T47D (cell line): ENCODE measurements around the gene GTF2IRD1.
"Not testable (repeated sequence)": the region's sequence is repeated elsewhere in the genome, so short reads cannot be mapped to it uniquely, and the experiment has no call there.

Experiments used
- DNase-seq, 2 experiments: peaks; one replicate each; pipeline versions ENCODE4 v3.0.0 to v3.0.0-alpha.2; 2011 to 2012; ENCODE audit warnings: low read depth in 1 of 2, low spot score in 1 of 2
- JUND ChIP-seq: IDR thresholded peaks from 2 replicates; pipeline ENCODE4 v1.6.1; 2012; ENCODE audit warnings: low read depth
- in situ Hi-C: cut with HindIII; loops from 2 replicates; pipeline ENCODE4 v1.10.0; 2016; ENCODE audit warnings: low sequenced_read_pairs, low pct_unique_long_range_greater_than_20kb

GTF2IRD1 gene

DNA sequence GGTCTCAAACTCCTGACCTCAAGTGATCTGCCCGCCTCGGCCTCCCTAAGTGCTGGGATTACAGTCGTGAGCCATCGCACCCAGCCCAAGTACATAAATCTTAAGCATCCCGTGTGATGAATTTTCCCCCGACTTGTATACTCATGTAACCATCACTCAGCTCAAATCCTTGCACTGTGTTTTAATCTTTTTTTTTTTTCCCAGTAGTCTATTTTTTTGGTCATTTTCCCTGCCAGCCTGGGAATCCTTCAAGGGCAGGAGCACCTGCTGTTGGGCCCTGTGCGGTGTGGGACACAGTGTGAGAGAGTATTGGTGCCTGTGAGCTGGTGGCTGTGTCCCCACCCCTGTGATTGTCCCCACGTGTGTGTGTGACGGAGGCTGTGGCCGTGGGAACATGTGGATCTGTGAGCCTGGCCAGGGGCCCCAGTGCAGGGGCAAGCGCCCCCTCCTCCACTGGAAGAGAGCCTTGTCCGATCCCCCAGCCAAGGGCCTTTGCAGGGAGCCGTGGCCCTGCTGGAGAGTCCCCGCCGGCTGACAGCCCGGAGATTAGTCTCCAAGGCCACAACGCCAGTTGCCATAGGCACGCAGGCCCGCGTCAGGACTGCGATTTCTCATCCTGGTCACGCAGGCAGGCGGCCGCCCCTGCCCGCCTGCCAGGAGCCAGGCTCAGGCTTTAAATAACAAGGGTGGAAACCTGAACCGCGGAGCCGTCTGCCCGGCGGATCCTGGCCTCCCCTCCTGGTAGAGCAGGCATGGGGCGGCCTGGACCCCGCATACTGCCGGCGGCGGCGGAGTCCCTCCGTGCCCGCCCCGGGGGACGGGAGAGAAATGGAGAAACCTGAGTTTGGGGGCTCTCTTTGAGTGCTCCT, 26.5 kb downstream of the GTF2IRD1 start:
- no peak for DNase-seq
- no peak for TF ChIP-seq JUND
- in situ Hi-C loops: no loop called here

DNA sequence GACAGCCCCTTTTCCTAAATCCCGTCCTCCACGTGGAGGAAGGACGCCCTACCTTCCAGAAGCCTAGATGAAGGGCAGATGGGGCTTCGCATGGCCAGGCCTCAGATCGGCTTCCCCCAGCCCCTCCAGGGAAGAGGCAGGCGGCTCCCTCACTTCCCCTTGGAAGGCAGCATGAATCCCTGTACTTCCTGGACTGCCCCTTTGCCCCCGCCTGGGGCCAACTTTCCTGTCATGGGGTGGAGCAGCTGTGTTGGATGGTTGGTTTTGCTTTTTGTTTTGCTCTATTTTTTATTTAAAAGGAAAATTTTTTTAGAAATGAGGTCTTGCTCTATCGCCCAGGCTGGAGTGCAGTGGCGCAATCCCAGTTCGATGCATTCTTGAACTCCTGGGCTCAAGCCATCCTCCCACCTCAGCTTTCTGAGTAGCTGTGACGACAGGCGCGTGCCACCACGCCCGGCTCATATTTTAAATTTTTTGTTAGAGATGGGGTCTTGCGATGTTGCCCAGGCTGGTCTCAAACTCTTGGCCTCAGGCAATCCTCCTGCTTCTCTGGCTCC, 27.2 kb downstream of the GTF2IRD1 start:
- in situ Hi-C loops: no loop called here
- TF ChIP-seq JUND: no peak
- no peak for DNase-seq

DNA sequence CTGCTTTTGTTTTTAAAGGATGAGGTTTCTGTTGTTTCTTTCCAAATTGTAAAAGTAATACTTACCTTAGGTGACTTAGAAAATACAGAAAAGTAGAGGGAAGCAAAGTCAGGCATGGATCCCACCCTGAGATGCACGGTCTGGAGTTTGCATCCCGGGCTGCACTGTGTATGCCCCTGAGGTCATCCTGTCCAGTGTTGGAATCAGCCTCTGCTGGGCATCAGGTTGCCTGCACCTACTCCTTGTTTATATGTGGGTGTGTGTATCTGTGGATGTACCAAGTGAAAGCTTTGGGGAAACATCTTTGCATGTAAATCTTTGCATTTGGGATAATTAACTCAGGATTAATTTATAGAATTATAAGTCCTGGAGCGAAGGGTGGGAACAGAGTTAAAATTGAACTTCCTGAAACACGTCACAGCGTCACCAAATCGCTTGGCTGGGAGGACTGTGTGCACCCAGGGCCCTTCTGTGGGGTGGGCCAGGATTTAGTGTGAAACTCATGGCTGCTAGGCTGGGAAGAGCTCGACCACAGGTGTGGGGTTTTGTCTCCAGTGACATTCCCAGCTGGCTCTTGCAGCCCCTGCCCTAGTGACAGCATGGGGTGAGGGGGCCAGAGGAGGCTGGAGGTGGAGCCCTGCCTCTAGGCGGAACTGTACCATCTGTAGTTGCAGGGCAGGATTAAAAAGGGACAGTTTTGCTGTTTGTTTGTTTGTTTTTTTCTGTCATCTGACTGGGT, 27.9 kb downstream of the GTF2IRD1 start:
- in situ Hi-C loops: no loop called here
- no peak for TF ChIP-seq JUND

GRCh38 chr7:74482197-74482467, 28.4 kb downstream of the GTF2IRD1 start:
- DNase-seq: no peak
- no peak for TF ChIP-seq JUND
- in situ Hi-C loops: no loop called here

More for the DNA sequence above, 27.9 kb downstream of the GTF2IRD1 start:
- DNase-seq: no peak

GRCh38 chr7:74482629-74483401, 29.1 kb downstream of the GTF2IRD1 start:
- in situ Hi-C loops: no loop called here
- no peak for TF ChIP-seq JUND
- DNase-seq: peak in 1 of 2 experiments; percentile 84

- no peak for TF ChIP-seq JUND
- in situ Hi-C loops: no loop called here
- DNase-seq: peak in 1 of 2 experiments; percentile 56
These were observed 30.0 kb downstream of the GTF2IRD1 start for GRCh38 chr7:74483402-74484336.

DNA sequence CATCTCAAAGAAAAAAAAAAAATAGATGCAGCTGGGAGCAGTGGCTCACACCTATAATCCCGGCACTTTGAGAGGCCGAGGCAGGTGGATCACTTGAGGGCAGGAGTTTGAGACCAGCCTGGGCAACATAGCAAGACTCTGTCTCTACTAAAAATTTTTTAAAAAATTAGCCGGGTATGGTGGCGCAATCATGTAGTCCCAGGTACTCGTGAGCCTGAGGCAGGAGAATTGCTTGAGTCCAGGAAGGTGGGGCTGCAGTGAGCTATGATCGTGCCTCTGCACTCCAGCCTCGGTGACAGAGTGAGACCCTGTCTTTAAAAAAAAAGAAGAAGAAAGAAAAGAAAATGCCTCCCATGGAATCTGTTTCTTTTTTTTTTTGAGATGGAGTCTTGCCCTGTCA, 31.9 kb downstream of the GTF2IRD1 start:
- in situ Hi-C loops: no loop called here
- no peak for DNase-seq
- TF ChIP-seq JUND: no peak

DNA sequence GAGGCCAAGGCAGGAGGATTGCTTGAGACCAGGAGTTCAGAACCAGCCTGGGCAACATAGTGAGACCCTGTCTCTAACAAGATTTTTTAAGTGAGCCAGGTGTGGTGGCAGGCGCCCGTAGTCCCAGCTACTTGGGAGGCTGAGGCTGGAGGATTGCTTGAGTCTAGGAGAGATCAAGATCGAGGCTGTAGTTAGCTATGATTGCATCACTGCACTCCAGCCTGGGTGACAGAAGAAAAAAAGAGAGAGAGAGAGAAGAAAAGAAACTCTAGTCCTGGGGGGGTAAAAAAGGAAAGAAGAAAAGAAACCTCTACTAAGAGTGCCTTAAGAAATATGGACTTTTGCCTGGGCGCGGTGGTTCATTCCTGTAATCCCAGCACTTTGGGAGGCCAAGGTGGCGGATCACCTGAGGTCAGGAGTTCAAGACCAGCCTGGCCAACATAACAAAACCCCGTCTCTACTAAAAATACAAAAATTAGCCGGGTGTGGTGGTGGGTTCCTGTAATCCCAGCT, 34.9 kb downstream of the GTF2IRD1 start:
- DNase-seq, in situ Hi-C loops: not testable (repeated sequence)

- in situ Hi-C loops: no loop called here
These were observed 36.6 kb downstream of the GTF2IRD1 start for GRCh38 chr7:74489997-74490945.

DNA sequence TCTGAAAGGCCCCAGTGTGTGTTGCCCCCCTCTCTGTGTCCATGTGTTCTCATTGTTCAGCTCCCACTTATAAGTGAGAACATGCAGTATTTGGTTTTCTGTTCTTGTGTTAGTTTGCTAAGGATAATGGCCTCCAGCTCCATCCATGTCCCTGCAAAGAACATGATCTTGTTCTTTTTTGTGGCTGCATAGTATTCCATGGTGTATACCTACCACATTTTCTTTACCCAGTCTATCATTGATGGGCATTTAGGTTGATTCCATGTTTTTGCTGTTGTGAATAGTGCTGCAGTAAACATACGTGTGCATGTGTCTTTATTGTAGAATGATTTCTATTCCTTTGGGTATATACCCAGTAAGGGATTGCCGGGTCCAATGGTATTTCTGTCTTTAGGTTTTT, 37.8 kb downstream of the GTF2IRD1 start:
- DNase-seq, in situ Hi-C loops: not testable (repeated sequence)

More at GRCh38 chr7:74489997-74490945, 36.6 kb downstream of the GTF2IRD1 start:
- DNase-seq: no peak
- TF ChIP-seq JUND: no peak
